GM18526 (cell line): ENCODE measurements around the gene COBL.

ENCODE experiments used
- POLR2A ChIP-seq: IDR thresholded peaks from 3 replicates; pipeline ENCODE4 v1.6.1; 2011; ENCODE audit not compliant: insufficient read length; ENCODE audit errors: extremely low read depth

Gene COBL

GRCh38 chr7:51314726-51315125 lies 1.9 kb downstream of the COBL start:
- TF ChIP-seq POLR2A, result no peak

GRCh38 chr7:51313738-51314425 lies 2.7 kb downstream of the COBL start:
- no peak for TF ChIP-seq POLR2A

- TF ChIP-seq POLR2A, result no peak
These were observed 3.5 kb downstream of the COBL start for GRCh38 chr7:51312951-51313737.

GRCh38 chr7:51311166-51311565 lies 5.4 kb downstream of the COBL start:
- TF ChIP-seq POLR2A, result no peak

GRCh38 chr7:51310131-51310583 lies 6.5 kb downstream of the COBL start:
- TF ChIP-seq POLR2A, result no peak

GRCh38 chr7:51309361-51310130 lies 7.1 kb downstream of the COBL start:
- TF ChIP-seq POLR2A, result no peak

- no peak for TF ChIP-seq POLR2A
These were observed 7.9 kb downstream of the COBL start for GRCh38 chr7:51308696-51309095.

GRCh38 chr7:51308265-51308664 lies 8.3 kb downstream of the COBL start:
- TF ChIP-seq POLR2A, result no peak

GRCh38 chr7:51307651-51308210 lies 8.9 kb downstream of the COBL start:
- no peak for TF ChIP-seq POLR2A

- TF ChIP-seq POLR2A, result no peak
These were observed 9.8 kb downstream of the COBL start for GRCh38 chr7:51306761-51307160.

GRCh38 chr7:51304729-51305128 lies 11.9 kb downstream of the COBL start:
- no peak for TF ChIP-seq POLR2A

- no peak for TF ChIP-seq POLR2A
These were observed 13.5 kb downstream of the COBL start for GRCh38 chr7:51303142-51303525.

- no peak for TF ChIP-seq POLR2A
These were observed 14.8 kb downstream of the COBL start for GRCh38 chr7:51301806-51302205.

GRCh38 chr7:51300762-51301674 lies 15.6 kb downstream of the COBL start:
- TF ChIP-seq POLR2A, result no peak

- no peak for TF ChIP-seq POLR2A
These were observed 17.0 kb downstream of the COBL start for GRCh38 chr7:51299391-51300133.
